ENCODE results near the gene TNKS1BP1.
"Not testable (repeated sequence)": the region's sequence is repeated elsewhere in the genome, so short reads cannot be mapped to it uniquely, and the experiment has no call there.

TNKS1BP1 gene

GRCh38 chr11:57311109-57311936 lies 13.4 kb downstream of the TNKS1BP1 start:
- DNase-seq (ENCODE audit: low read depth in 1 of 2, low spot score in 1 of 2) = peak in 1 of 2 donors; percentile 43

- no peak for DNase-seq (ENCODE audit: low read depth in 1 of 2, low spot score in 1 of 2)
Observed at GRCh38 chr11:57310630-57311086, 14.1 kb downstream of the TNKS1BP1 start.

- no peak for DNase-seq (ENCODE audit: low read depth in 1 of 2, low spot score in 1 of 2)
Observed at GRCh38 chr11:57310091-57310490, 14.7 kb downstream of the TNKS1BP1 start.

GRCh38 chr11:57309106-57310059 lies 15.4 kb downstream of the TNKS1BP1 start:
- no peak for DNase-seq (ENCODE audit: low read depth in 1 of 2, low spot score in 1 of 2)

- no peak for DNase-seq (ENCODE audit: low read depth in 1 of 2, low spot score in 1 of 2)
Observed at GRCh38 chr11:57308426-57309060, 16.2 kb downstream of the TNKS1BP1 start.

GRCh38 chr11:57307666-57308270 lies 17.0 kb downstream of the TNKS1BP1 start:
- no peak for DNase-seq (ENCODE audit: low read depth in 1 of 2, low spot score in 1 of 2)

- no peak for DNase-seq (ENCODE audit: low read depth in 1 of 2, low spot score in 1 of 2)
Observed at GRCh38 chr11:57306940-57307565, 17.7 kb downstream of the TNKS1BP1 start.

- no peak for DNase-seq (ENCODE audit: low read depth in 1 of 2, low spot score in 1 of 2)
Observed at GRCh38 chr11:57306161-57306876, 18.4 kb downstream of the TNKS1BP1 start.

GRCh38 chr11:57305523-57305922 lies 19.2 kb downstream of the TNKS1BP1 start:
- no peak for DNase-seq (ENCODE audit: low read depth in 1 of 2, low spot score in 1 of 2)

- no peak for DNase-seq (ENCODE audit: low read depth in 1 of 2, low spot score in 1 of 2)
Observed at GRCh38 chr11:57303990-57304579, 20.7 kb downstream of the TNKS1BP1 start.

- no peak for DNase-seq (ENCODE audit: low read depth in 1 of 2, low spot score in 1 of 2)
Observed at GRCh38 chr11:57303280-57303989, 21.3 kb downstream of the TNKS1BP1 start.

- DNase-seq (ENCODE audit: low read depth in 1 of 2, low spot score in 1 of 2) = no peak
Observed at GRCh38 chr11:57302489-57302888, 22.3 kb downstream of the TNKS1BP1 start.

- DNase-seq (ENCODE audit: low read depth in 1 of 2, low spot score in 1 of 2) = no peak
Observed at GRCh38 chr11:57301711-57302423, 22.9 kb downstream of the TNKS1BP1 start.

GRCh38 chr11:57300785-57301184 lies 24.0 kb downstream of the TNKS1BP1 start:
- DNase-seq (ENCODE audit: low read depth in 1 of 2, low spot score in 1 of 2) = no peak

- no peak for DNase-seq (ENCODE audit: low read depth in 1 of 2, low spot score in 1 of 2)
Observed at GRCh38 chr11:57299150-57299737, 25.5 kb downstream of the TNKS1BP1 start.

GRCh38 chr11:57297221-57297620 lies 27.5 kb downstream of the TNKS1BP1 start:
- no peak for DNase-seq (ENCODE audit: low read depth in 1 of 2, low spot score in 1 of 2)

- not testable (repeated sequence) for DNase-seq (ENCODE audit: low read depth in 1 of 2, low spot score in 1 of 2)
Observed at GRCh38 chr11:57296205-57296604, 28.5 kb downstream of the TNKS1BP1 start.
